ENCODE measurements around the gene TAF11L5.
"Not testable (repeated sequence)": the region's sequence is repeated elsewhere in the genome, so short reads cannot be mapped to it uniquely, and the experiment has no call there.

TAF11L5 gene

DNA sequence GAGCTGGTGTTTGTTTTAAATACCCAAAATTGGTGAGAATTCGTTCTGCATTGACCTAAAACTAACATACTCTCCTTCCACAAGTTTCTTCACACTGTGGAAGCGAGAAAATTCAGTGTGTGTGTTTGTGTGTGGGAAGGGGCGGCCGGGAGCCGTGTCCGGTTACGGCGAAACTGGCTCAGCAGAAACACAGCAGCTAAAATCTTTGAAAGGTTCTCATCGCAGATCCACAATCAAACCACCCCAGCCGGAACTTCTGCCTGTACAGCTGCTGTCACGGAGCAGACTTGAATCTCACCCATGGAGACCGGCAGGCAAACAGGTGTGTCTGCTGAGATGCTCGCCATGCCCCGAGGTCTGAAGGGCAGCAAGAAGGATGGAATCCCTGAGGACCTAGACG, at the start of gene TAF11L5:
Gene TAF11L5, plus strand, starts transcription at position 301 of the 400 bp plus-strand sequence.
- not testable (repeated sequence) for DNase-seq

DNA sequence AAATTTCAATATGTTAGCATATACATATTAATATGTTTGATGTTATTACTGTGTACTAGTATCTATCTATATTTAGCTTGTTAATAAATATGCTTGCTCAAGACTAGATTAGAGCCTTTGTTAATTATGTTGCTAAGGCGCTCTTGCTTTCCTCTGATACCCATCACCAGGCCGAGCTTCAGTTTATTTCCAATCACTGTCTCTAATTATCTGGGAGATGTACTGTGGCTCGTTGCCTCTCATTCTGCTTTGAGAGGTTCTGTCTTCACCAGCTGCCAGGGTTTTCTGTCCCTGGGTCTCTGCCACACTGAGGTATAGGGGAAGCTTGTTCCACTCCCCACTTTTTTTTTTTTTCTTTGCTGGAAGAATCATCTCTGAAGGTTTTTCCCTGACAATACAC, 48.0 kb upstream of the TAF11L5 start:
- no peak for DNase-seq

DNA sequence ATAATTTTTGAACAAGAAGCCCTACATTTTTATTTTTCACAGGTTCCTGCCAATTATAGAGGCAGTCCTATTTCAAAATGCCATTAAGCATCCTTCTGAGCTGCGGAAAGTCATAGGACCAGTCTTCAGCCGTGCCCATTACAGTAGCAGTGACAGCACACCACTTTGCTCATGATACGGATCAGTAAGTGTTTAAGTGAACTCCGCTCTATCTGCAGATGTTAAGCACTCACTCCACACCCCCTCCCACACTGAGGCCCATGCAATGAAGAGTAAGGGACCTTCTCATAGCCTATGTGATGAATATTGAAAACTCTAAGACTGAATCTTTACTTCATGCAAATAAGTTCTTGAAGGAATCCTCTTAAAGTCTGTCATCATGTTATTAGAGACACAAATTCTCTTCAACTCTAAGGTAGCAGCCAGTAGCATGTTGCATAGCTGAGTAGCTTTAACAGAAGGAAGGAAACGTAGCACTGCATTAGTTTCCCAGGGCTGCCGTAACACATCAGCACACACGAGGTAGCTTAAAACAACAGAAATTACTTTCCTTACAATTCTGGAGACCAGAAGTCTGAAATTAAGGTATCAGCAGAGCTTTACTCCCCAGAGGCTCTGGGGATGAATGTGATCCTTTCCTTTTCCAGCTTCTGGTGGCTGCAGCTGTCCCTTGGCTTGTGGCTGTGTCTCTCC, 47.3 kb upstream of the TAF11L5 start:
- no peak for DNase-seq

DNA sequence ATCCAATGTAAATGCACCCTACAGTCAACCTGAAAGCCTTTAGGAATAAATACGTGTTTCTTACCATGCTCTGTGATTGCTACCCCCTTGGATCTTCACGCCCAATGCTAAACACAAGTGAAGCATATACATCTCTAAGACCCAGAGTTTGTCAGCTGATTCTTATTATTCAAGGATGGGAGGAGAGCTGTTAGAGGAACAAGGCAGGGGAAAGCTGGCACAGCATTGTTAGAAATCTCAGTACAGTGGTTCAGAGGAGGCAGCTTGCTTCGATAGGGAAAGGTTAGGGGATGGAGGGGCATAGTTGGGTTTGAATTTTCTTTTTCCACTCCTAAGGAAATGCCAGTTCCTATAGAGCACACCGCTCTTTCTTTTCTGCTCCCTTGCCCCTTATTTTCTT, 43.7 kb upstream of the TAF11L5 start:
- DNase-seq, result no peak

DNA sequence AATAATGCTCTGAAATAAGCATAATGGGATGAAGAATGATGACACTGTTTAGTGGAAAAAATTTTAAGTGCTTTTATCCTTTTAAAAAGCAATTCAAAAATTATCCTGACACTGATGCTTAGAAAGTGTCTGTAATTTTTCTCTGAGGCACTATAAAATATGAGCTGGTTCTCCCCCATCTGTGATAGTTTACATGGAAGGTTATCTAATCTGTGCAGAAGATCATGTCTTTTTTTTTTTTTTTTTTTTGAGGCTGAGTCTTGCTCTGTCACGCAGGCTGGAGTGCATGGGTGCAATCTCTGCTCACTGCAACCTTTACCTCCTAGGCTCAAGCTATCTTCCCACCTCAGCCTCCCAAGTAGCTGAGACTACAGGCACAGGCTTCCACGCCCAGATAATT, 42.2 kb upstream of the TAF11L5 start:
- no peak for DNase-seq

DNA sequence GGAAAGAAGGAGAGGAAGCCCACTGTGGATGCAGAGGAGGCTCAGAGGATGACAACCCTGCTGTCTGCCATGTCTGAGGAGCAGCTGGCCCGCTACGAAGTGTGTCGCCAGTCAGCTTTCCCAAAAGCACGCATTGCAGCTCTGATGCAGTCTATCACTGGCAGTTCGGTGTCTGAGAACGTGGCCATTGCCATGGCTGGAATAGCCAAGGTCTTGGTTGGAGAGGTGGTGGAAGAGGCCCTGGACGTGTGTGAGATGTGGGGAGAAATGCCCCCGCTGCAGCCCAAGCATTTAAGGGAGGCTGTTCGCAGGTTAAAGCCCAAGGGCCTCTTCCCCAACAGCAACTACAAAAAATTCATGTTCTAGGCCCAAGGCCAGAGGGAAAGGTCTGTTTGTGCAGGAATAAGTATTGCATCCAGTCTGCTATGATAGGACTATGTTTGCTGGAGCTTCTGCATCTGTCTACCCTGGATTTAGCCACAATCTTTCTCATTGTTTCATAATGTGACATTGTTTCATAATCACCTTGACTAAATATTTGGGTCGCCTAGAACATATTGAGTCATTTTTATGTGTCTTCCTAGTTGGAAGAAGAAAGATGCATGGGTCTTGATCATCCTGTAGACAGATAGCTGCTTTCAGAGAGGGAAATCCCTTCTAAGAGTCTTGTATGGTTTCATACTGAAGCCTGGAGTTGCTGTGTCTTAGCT, 38.4 kb upstream of the TAF11L5 start:
- DNase-seq, result not testable (repeated sequence)

DNA sequence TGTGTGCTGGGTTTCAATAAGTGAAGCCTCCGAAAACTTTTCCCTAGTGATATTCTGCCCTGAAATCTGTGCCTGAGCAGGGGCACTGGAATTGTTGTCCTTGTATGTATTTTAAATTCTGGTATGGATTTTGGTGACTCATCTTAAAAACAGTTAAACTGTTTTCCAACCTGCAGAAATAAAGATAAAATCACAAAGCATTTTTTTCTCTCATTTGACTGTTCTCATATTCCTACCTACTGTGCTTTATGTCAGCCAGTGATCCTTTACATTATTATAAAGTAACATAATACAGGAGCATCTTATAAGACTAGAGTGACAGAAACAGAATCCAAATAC, 37.9 kb upstream of the TAF11L5 start:
- no peak for DNase-seq

DNA sequence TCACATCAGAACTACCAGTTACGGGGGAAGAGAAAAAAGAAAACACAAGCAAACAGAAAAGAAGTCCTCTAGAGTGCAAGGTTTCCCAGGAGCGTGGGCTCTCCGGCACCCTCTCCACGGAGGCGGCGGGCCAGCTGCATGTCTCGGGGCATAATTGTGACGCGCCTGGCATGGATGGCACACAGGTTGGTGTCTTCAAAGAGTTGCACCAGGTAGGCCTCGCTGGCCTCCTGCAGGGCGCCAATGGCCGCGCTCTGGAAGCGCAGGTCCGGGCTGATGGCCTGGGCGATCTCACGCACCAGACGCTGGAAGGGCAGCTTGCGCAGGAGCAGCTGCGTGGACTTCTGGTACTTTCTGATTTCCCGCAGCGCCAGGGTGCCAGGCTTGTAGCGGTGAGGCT, 33.8 kb upstream of the TAF11L5 start:
- not testable (repeated sequence) for DNase-seq

DNA sequence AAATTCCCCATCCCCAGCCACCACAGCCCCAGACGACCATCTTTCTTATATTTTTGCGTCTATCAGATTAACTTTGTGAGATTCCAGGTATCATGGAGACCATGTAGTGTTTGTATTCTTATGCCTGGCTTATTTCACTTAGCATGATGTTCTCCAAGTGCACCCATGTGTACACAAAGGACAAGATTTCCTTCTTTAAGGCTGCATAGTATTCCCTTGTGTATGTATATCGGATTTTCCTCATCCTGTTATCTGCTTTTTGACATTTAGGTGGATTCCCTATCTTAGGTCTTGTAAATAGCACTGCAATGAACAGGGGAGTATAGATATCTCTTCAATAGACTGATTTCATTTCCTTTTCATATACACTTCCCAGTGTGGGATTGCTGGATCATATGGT, 32.3 kb upstream of the TAF11L5 start:
- DNase-seq, result no peak

DNA sequence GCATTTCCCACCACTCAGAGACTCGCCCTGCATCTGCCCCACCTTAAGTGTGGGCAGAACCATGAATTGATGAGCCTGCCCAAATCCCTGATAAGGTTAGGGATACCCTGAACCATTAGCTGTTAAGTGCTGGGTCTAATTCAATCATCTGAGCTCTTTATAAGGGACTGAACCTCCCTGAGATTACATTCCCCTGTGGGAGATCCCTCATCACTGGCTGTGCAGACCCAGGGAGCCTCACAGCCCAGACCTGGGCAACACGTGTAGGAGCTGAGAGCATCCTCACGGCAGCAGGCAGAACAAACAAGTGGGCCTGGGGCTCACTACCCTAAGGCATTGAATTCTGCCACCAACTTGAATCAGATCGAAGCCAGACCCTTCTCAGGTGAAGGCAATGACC, 27.6 kb upstream of the TAF11L5 start:
- no peak for DNase-seq

DNA sequence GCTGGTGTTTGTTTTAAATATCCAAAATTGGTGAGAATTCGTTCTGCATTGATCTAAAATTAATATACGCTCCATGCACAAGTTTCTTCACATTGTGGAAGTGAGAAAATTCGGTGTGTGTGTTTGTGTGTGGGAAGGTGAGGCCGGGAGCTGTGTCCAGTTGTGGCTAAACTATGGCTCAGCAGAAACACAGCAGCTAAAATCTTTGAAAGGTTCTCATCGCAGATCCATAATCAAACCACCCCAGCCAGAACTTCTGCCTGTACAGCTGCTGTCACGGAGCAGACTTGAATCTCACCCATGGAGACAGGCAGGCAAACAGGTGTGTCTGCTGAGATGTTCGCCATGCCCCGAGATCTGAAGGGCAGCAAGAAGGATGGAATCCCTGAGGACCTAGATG, 27.1 kb upstream of the TAF11L5 start, which contains the start of gene TAF11L2:
Gene TAF11L2, plus strand, starts transcription at position 301 of the 400 bp plus-strand sequence.
- not testable (repeated sequence) for DNase-seq

DNA sequence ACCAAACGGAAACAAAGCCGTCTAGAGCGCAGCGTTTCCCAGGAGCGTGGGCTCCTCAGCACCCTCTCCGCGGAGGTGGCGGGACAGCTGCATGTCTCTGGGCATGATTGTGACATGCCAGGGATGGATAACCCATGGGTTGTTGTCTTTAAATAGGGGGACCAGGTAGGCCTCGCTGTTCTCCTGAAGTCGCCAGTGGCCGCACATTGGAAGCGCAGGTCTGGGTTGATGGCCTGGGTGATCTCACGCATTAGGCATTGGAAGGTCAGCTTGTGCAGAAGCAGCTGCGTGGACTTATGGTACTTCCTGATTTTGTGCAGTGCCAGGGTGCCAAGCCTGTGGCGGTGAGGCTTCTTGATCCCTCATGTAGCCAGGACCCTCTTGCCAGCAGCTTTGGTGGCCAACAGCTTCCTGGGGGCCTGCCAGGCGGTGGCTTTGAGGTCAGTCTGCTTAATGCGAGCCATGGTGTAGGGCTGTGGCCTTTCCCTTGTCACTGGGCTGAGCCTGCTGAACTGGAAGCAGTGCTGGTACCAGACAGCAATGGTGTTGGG, 13.2 kb upstream of the TAF11L5 start:
- no peak for DNase-seq

DNA sequence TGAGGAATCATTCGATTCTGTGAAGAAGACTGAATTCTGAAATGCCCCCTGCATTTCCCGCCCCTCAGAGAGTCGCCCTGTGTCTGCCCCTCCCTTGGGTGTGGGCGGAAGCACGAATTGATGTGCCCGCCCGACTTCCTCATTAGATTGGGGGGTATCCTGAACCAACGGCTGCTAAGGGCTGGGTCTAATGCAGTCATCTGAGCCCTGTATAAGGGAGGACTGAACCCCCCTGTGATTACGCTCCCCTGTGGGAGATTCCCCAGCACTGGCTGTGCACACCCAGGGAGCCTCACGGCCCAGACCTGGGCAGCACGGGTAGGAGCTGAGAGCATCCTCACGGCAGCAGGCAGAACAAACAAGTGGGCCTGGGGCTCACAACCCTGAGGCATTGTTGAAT, 7.5 kb upstream of the TAF11L5 start:
- not testable (repeated sequence) for DNase-seq

DNA sequence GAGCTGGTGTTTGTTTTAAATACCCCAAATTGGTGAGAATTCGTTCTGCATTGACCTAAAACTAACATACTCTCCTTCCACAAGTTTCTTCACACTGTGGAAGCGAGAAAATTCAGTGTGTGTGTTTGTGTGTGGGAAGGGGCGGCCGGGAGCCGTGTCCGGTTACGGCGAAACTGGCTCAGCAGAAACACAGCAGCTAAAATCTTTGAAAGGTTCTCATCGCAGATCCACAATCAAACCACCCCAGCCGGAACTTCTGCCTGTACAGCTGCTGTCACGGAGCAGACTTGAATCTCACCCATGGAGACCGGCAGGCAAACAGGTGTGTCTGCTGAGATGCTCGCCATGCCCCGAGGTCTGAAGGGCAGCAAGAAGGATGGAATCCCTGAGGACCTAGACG, 7.0 kb upstream of the TAF11L5 start, which contains the start of gene TAF11L3:
Gene TAF11L3, plus strand, starts transcription at position 301 of the 400 bp plus-strand sequence.
- DNase-seq, result not testable (repeated sequence)

DNA sequence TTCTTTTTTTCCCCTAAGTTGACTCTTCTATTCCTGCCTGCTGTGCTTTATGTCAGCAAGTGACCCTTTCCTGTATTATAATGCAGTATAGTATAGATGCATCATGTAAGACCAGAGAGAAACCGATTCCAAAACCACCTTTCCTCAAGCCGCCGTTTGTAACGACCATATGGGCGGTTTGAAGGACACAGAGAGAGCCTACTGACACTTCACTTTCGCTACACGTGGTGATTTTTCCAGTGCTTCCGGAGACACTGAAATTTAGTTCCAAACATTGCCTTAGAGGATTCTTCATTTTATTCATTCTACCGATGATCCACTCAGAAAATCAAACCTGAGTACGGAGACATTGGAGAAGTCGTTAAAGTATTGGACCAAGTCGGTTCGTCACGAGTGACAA, 5.5 kb upstream of the TAF11L5 start:
- DNase-seq, result not testable (repeated sequence)

DNA sequence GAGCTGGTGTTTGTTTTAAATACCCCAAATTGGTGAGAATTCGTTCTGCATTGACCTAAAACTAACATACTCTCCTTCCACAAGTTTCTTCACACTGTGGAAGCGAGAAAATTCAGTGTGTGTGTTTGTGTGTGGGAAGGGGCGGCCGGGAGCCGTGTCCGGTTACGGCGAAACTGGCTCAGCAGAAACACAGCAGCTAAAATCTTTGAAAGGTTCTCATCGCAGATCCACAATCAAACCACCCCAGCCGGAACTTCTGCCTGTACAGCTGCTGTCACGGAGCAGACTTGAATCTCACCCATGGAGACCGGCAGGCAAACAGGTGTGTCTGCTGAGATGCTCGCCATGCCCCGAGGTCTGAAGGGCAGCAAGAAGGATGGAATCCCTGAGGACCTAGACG, 3.5 kb upstream of the TAF11L5 start, which contains the start of gene TAF11L4:
Gene TAF11L4, plus strand, starts transcription at position 301 of the 400 bp plus-strand sequence.
- DNase-seq, result not testable (repeated sequence)

DNA sequence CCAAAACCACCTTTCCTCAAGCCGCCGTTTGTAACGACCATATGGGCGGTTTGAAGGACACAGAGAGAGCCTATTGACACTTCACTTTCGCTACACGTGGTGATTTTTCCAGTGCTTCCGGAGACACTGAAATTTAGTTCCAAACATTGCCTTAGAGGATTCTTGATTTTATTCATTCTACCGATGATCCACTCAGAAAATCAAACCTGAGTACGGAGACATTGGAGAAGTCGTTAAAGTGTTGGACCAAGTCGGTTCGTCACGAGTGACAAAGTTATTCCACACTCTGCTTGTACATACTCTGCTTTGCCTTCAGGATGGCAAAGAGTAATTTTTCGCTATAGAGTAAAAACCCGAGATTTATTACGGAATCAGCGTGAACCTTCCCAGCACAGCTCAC, 1.5 kb downstream of the TAF11L5 start:
- DNase-seq, result not testable (repeated sequence)

DNA sequence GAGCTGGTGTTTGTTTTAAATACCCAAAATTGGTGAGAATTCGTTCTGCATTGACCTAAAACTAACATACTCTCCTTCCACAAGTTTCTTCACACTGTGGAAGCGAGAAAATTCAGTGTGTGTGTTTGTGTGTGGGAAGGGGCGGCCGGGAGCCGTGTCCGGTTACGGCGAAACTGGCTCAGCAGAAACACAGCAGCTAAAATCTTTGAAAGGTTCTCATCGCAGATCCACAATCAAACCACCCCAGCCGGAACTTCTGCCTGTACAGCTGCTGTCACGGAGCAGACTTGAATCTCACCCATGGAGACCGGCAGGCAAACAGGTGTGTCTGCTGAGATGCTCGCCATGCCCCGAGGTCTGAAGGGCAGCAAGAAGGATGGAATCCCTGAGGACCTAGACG, 3.3 kb downstream of the TAF11L5 start, which contains the start of gene TAF11L6:
Gene TAF11L6, plus strand, starts transcription at position 301 of the 400 bp plus-strand sequence.
- DNase-seq, result not testable (repeated sequence)
